Measurements from ENCODE around the gene CCNC.

GRCh38 chr6:99613409-99613704, 44.9 kb upstream of the CCNC start:
- TF ChIP-seq CTCF (IDR thresholded peaks at IDR 0.05) (peak in 2 of 6 experiments; percentile 23 to 40), POLR2A (IDR thresholded peaks at IDR 0.05) (no peak)
